DND-41 (cell line): Measurements from ENCODE around the gene PGAP3.

Experiments
- ATAC-seq: fragments of 200-7000 bp; cut with Tn5 transposase; 3 replicates; pipeline ENCODE4 v1.9.1; 2021; ENCODE audit warnings: low read depth; ENCODE audit not compliant: insufficient read depth
- DNase-seq: peaks from one replicate; pipeline ENCODE4 v3.0.0-alpha.2; 2020
- H2AFZ ChIP-seq: 2 replicates; pipeline ENCODE4 v1.6.0; 2012; ENCODE audit warnings: low read depth, low read length
- H3K27ac ChIP-seq: 2 replicates; pipeline ENCODE4 v1.5.1; 2012; ENCODE audit warnings: low read length, inconsistent platforms
- H3K27me3 ChIP-seq: fragments of 200-600 bp; sonication (generic); 2 replicates; pipeline ENCODE4 v1.6.0; 2012; ENCODE audit warnings: low read length, mild to moderate bottlenecking, inconsistent platforms; ENCODE audit not compliant: insufficient read depth, poor library complexity
- H3K36me3 ChIP-seq: 2 replicates; pipeline ENCODE4 v1.5.1; 2012; ENCODE audit warnings: low read length, inconsistent platforms; ENCODE audit not compliant: insufficient read depth
- H3K4me1 ChIP-seq: 2 replicates; pipeline ENCODE4 v1.5.1; 2012; ENCODE audit warnings: mild to moderate bottlenecking, low read length; ENCODE audit not compliant: insufficient read depth
- H3K4me2 ChIP-seq: 2 replicates; pipeline ENCODE4 v1.6.0; 2012; ENCODE audit warnings: mild to moderate bottlenecking, moderate library complexity, low read length, inconsistent platforms; ENCODE audit not compliant: insufficient read depth
- H3K4me3 ChIP-seq, 2 experiments: fragments of 200-600 bp in 1 of 2; shearing (Covaris generic) in 1 of 2; 2 replicates each; pipeline ENCODE4 v1.5.1; 2012 to 2016; ENCODE audit warnings: inconsistent platforms in 2 of 2, low read length in 2 of 2, mild to moderate bottlenecking in 2 of 2, low read depth in 1 of 2, moderate library complexity in 1 of 2
- H3K79me2 ChIP-seq: 2 replicates; pipeline ENCODE4 v1.6.0; 2012; ENCODE audit warnings: low read length, inconsistent platforms; ENCODE audit not compliant: insufficient read depth
- H3K9ac ChIP-seq: 2 replicates; pipeline ENCODE4 v1.6.0; 2012; ENCODE audit warnings: low read depth, mild to moderate bottlenecking, inconsistent platforms, low read length, moderate library complexity
- H3K9me3 ChIP-seq: 2 replicates; pipeline ENCODE4 v1.5.1; 2012; ENCODE audit warnings: low read length, moderate library complexity, mild to moderate bottlenecking, inconsistent platforms; ENCODE audit not compliant: insufficient read depth, severe bottlenecking
- H4K20me1 ChIP-seq: 2 replicates; pipeline ENCODE4 v1.6.0; 2012; ENCODE audit warnings: low read length; ENCODE audit not compliant: insufficient read depth
- CTCF ChIP-seq: IDR thresholded peaks from 2 replicates; pipeline ENCODE4 v1.5.1; 2012; ENCODE audit warnings: borderline replicate concordance, low read length, moderate library complexity, mild to moderate bottlenecking; ENCODE audit not compliant: poor library complexity, severe bottlenecking; ENCODE audit errors: extremely low read depth
- EZH2 ChIP-seq: IDR thresholded peaks from 3 replicates; pipeline ENCODE4 v1.6.1; 2012; ENCODE audit warnings: borderline replicate concordance, low read depth, mild to moderate bottlenecking, moderate library complexity, low read length, inconsistent platforms; ENCODE audit not compliant: severe bottlenecking

The PGAP3 gene

GRCh38 chr17:39641097-39641496 is 46.8 kb downstream of the PGAP3 start:
- peaks cover 12% of the 10 kb centered on the region for H3K36me3 ChIP-seq
- H3K9me3 ChIP-seq = no peaks in the 10 kb centered on the region
- H3K79me2 ChIP-seq = peaks cover 91% of the 10 kb centered on the region
- TF ChIP-seq CTCF (no peak), EZH2 (no peak)
- no peak overlapping the region for H3K27ac ChIP-seq
- ATAC-seq (no peak), DNase-seq (no peak)
- H3K4me2 ChIP-seq = no peak overlapping the region
- no peak overlapping the region for H3K4me3 ChIP-seq
- H4K20me1 ChIP-seq = peaks cover 58% of the 10 kb centered on the region
- H3K27me3 ChIP-seq = no peaks in the 10 kb centered on the region
- H3K9ac ChIP-seq = no peak overlapping the region
- H2AFZ ChIP-seq = no peak overlapping the region
- peaks cover 32% of the 10 kb centered on the region for H3K4me1 ChIP-seq

- Histone ChIP-seq H4K20me1 (peaks cover 57% of the 10 kb centered on the region), H3K9ac (no peak overlapping the region), H3K36me3 (peaks cover 12% of the 10 kb centered on the region), H2AFZ (no peak overlapping the region), H3K4me3 (no peak overlapping the region), H3K79me2 (peaks cover 87% of the 10 kb centered on the region), H3K27ac (no peak overlapping the region), H3K27me3 (no peaks in the 10 kb centered on the region), H3K4me2 (no peak overlapping the region), H3K4me1 (peaks cover 36% of the 10 kb centered on the region), H3K9me3 (no peaks in the 10 kb centered on the region)
- TF ChIP-seq EZH2 (no peak), CTCF (no peak)
- DNase-seq (no peak), ATAC-seq (no peak)
Observed at GRCh38 chr17:39640591-39641031, 47.2 kb downstream of the PGAP3 start.

DNA sequence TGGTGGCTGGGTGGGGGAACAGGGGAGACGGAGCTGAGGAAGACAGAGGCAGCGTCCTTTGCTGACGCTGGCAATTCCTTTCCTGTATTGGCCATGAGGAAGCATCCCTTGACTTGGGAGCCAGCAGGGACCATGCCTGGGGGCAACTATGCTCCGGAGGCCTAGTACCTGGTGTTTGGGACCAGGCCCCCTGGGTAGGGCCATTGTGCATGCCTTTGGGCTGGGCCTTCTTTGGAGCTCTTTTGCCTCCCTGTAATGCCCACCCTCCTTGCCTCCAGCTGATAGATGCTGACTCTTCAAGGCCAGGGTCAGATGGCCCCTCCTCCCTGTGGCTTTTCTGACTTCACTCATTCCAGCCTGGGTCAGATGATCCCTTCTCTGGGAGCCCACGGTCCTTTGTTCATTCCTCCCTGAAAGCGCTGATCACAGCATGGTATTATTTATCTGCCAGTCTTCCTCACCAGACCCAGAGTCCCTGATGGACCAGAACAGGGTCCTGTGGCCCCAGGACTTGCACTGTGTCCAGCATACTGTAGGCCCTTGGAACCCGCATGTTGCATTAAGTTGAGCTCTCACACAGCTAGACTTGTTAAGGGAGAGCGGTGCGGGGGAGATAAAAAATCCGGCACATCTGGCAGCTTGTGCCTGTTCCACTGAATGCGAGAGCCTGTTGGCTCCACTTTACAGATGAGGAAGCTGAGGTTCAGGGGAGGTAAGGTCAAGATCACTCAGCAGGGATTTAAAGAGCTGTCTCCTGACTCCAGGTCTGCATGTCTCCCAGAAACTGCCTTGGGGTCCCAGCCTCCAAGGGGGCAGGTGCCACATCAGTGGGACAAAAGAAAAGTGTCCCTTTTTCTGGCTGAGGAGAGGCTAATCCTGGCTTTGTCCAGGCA is 48.0 kb downstream of the PGAP3 start:
- Histone ChIP-seq H3K27ac (peak overlapping the region; percentile 37; the same call in 1 of the 2 replicates), H3K27me3 (no peaks in the 10 kb centered on the region), H4K20me1 (peaks cover 54% of the 10 kb centered on the region), H3K9ac (peak overlapping the region; percentile 9; the same call in 1 of the 2 replicates), H3K4me2 (0 out of 2 replicates have a peak overlapping the region, but pooled peaks have one; percentile 31), H3K9me3 (no peaks in the 10 kb centered on the region), H3K79me2 (peaks cover 79% of the 10 kb centered on the region), H3K4me1 (peaks cover 38% of the 10 kb centered on the region), H2AFZ (no peak overlapping the region), H3K4me3 (no peak overlapping the region), H3K36me3 (peaks cover 12% of the 10 kb centered on the region)
- ATAC-seq (no peak), DNase-seq (no peak)
- no peak for TF ChIP-seq CTCF
- TF ChIP-seq EZH2 = no peak
